HG03571 (cell line): ENCODE data around the gene SH3BP2.

ENCODE experiments used
- ATAC-seq: cut with Tn5 transposase; IDR thresholded peaks from one replicate; pipeline ENCODE4 v1.9.1; 2021; ENCODE audit not compliant: unreplicated experiment

SH3BP2 gene, protein sequence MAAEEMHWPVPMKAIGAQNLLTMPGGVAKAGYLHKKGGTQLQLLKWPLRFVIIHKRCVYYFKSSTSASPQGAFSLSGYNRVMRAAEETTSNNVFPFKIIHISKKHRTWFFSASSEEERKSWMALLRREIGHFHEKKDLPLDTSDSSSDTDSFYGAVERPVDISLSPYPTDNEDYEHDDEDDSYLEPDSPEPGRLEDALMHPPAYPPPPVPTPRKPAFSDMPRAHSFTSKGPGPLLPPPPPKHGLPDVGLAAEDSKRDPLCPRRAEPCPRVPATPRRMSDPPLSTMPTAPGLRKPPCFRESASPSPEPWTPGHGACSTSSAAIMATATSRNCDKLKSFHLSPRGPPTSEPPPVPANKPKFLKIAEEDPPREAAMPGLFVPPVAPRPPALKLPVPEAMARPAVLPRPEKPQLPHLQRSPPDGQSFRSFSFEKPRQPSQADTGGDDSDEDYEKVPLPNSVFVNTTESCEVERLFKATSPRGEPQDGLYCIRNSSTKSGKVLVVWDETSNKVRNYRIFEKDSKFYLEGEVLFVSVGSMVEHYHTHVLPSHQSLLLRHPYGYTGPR

DNA sequence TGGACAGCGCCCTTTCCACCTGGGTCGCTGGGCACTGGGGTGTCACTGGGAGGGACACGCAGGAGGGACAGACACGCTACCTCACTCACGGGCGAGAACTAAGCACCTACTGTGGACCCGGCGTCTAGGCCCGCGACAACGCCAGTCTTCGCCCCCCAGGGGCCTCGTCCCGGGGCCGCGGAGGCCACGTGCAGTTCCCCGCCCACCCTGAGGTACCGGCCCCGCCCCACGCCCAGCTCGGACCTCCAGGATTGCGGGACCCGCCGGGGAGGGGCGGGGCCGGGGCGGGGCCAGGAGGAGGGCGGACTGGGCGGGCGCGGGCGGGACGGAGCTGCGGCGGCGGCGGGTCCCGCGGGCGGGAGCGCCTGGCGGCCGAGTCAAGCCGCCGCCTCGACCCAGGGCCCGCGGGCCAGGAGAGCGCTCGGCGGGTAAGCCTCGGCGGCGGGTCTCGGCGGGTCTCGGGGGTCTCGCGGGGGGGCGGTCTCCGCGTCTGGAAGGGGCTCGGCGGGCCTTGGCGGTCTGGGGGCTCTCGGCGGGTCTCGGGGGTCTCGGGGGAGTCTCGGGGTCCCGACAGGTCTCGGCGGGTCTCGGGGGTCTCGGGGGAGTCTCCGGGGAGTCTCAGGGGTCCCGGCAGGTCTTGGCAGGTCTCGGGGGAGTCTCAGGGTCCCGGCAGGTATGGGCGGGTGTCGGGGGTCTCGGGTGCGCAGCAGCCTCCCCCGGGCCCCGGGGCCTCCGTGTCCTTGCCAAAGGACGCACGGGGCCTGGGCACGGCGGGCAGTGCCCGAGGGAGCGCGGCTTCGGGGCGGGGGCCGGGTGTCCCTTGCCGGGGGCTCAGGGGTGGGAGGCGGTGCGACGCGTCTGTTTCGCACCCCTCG is at the start of gene SH3BP2:
Gene SH3BP2, plus strand, starts transcription at position 375 of the 875 bp plus-strand sequence. CDS start 27,533 bp downstream, outside the sequence.
- ATAC-seq: no peak

DNA sequence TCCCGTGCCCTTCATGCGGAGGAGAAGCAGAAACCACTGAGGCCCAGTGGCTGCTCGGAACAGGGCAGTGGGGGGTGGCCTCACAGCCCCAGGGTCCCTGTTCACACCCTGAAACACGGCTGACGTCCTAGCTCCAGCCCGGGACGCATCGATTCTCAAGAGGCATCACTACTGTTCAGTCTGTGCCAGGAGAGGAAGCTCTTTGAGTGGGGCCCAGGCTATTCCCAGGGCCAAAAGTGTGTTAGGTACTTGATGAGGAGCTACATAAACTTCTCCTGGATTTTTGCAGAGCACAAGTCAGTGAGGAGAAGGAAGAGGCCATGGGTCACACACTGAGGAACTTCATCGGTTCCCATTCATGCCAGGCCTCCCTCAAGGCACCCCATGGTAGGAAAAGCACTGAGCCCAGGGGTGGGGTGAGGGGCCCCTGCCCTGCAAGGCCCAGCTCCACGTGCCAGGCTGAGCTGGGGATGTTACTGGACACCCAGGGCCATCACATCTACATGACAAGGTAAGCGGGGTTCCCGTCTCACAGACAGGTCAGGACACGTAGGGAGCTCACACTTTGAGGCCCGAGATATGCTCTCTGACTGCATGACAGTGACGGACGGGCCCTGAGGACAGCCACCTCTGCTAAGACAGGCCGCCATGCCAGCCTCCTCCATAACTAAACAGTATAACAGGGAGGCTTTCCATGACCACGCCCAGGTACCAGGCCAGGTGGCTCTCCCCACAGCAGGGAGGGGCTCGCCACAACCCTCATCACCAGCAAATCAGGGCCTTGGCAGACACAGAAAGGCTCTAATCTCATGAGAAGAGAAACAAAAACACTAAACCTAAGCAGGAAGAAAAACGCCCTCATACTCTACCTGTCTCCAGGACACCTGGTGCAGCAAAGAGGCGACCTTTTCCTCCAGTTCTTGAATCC is 49.1 kb upstream of the SH3BP2 start:
- no peak for ATAC-seq

DNA sequence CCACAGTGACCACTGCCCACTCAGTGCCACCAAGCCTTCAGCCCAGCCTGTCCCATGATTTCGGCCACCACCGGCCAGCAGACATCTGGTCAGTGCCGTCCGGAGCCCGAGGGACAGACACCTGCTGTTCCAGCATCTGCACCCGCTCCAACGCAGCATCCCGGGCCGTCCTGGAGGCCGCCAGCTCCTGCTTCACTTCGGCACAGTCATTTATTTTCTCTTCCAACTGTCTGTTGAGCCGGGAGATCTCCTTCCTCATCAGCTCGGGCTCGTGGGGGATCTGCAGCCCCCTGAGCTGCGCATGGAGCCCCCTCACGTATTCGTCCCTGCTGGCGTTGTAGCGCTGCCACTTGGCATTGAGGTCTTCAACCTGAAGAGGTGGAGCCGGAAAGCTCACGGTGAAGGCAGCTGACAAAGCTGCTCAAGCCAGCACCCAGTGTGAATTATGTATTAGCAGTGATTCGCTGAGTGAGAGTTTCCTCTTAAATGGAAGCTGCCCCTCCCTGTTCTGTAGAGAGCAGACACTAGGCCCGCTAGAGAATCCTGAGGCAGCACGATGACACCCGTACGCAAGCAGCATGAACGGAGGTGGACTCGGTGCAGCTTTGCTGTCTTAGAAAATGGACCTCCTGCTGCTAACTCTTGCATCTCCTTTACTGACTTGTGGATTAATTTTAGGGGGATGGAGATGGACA is 48.2 kb upstream of the SH3BP2 start:
- ATAC-seq: no peak

DNA sequence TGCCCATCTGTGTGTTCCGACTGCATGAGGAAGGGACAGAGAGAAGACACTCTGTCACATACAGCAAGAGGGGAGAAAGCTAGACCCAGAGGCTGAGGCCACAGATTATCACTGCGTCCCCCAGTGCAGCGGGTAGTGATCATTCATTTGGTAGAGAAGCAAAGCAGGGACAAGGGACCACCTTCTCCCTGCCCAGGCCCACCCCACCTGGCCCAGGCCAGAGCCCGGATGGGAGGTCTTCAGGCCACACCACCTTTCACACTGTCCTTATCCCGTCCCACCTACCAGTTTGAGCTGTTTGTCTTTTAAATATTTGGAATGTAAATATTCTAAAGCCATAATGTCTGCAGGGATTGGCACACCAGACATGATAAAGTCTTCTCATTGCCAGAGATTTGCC is 47.4 kb upstream of the SH3BP2 start:
- no peak for ATAC-seq

DNA sequence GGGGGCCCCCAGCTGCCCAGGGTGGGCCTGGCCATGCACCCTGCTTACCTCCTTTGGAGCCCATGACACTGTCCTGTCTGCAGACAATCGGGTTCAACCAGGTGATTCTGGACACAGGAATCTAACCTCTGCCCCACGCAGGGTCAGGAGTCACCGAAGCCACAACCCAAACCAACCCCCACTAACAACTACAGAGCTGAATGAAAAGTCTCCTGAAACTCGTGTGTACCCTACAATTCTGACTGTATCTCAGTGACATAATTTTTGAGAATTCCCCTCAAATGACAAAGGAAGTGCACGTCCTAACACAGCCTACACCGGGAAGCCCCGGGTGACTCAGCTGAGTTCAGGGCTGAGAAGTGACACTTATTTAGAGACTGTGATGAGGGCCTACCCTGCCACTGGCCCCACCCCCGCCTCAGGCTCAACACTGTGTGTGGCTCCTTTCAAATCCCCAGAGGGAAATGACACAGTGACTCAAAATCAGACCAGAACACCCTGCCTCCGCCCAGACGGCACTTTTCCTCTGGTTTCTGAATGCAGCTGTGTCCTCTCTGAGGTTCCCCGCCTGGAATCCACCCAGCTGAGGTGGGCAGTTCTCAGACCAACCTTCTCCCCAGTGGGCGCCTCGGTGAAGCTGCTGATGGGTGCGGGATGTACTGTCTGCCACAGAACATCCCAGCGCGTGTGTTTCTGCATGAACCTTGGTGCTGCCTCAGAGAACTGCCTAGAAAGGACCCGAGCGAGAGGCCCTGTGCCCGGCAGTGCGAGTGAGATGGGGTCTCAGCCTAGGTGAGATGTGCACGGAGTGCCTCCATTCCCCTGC is 46.7 kb upstream of the SH3BP2 start:
- peak; percentile 86 for ATAC-seq

DNA sequence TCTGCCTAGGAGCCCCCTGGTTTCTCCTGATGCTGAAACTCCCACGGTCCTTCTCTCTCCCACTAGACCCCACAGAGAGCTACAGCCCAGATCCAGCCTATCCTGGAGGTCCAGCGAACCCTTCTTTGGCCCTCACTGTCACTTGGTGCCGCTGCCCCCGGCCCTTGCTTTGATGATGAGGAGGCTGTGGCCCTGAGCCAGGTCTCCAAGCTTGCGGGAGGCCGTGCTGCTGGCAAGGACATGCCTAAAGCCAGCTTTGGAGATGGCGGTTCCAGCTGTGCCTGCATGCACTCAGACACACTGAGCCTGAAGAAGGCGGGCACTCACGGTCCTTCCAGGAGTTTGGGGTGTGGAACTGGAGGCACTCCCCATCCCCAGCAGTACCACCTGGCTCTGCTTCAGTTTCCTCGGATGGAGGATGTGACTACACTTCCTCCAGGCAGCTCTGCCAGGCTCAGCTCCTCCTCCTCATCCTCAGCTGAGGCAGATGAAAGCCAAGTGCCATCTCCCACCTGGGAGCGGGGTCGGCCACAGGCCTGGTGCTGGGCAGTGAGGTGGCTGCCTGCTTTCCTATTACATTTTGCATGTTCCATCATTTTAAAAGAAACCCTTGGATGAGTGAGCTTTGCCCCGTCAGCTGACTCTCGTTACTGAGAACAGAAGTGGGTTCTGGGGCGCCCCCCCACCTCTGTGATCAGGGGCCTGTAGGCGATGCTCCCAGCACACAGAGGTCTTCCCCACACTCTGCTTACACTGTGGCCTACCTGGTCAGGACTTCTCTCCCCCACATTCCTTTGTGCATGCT is 45.8 kb upstream of the SH3BP2 start:
- ATAC-seq: no peak

DNA sequence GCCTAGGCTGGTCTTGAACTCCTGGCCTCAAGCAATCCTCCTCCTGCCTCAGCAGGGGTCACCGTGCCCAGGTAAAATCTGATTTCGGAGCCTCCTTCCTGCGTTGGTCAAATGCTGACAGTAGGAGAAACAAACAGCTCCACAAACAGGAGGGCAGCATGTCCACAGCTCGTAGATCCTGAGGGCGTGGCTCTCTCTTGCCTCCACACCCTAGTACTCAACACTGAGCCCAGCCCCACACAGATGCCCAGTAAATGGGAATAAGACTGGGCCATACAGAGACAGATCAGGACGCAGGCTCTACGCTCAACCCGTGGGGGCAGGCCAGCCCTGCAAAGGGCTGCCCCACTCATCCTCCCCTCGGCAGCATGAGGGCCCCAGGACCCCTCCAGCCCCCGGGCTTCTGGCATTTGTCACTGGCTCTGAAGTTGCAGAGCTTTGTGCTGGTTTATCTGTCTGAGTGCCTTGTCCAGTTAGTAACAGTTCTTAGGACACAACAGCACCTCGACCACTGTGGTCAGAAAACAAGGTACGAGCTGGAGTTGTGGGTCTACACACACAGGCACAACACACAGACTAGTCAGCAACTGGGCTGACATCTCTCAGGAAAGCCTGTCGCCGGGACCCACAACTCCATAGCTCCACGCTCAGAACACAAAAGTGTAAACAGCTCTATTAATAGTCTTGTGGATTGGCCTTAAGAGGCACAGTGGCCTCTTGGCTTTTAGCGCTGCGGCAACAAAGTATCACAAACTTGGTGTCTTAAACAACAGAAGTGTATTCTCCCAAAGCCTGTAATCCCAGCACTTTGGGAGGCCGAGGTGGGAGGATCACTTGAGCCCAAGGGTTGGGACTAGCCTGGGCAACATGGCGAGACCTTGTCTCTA is 41.9 kb upstream of the SH3BP2 start:
- ATAC-seq: no peak

DNA sequence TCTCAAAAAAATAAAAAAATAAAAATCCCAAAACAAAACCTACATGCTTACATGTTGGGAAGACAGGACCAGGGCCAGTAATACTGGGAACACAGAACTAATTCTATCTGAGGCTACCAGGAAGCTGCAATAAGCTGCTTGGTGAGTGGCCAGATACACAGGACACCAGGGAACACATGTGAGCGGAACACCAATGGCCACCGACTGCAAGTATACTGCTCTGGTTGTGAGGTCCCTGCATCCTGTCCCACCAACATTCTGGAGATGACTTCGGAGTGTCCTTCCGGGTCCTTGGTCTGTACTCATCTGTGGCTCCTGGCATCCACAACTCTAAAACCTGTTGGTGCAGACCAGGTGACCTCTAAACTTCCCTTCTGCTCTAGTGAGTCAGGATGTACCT is 39.4 kb upstream of the SH3BP2 start:
- no peak for ATAC-seq

DNA sequence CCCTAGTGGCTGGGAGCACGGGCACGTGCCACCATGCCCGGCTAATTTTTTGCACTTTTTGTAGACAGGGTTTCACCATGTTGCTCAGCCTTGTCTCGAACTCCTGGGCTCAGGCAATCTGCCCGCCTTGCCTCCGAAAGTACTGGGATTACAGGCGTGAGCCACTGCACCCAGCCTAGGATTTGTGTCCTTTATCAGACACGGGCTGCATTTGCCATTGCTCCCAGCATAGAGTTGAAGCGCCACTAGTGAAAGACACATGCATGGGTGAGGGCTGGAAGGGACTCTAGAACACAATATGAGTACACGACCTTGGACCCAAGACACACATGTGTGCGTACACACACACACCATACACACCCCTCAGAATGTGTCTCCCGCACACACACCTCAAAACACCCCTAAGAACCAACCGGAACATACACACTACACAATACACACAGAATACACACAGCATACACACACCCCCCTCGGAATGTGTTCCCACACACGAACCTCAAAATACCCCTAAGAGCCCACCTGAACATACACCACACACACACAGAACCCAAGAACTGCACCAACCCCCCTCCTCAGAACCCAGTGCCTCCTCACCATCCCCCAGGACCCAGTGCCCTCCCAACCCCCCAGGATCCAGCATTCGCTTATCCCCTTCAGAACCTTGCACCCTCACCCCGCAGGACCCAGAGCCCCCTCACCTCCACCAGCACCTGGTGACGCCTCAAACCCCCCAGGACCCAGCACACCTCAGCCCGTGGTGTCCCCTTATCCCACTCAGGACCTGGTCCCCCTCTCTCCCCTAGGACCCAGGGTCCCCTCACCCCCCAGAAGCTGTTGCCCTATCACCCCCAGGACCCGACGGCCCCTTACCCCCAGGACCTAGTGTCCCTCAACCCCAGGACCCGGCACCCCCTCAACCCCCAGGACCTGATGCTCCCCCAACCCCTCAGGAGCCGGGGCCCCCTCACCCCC is 37.8 kb upstream of the SH3BP2 start:
- ATAC-seq: no peak

DNA sequence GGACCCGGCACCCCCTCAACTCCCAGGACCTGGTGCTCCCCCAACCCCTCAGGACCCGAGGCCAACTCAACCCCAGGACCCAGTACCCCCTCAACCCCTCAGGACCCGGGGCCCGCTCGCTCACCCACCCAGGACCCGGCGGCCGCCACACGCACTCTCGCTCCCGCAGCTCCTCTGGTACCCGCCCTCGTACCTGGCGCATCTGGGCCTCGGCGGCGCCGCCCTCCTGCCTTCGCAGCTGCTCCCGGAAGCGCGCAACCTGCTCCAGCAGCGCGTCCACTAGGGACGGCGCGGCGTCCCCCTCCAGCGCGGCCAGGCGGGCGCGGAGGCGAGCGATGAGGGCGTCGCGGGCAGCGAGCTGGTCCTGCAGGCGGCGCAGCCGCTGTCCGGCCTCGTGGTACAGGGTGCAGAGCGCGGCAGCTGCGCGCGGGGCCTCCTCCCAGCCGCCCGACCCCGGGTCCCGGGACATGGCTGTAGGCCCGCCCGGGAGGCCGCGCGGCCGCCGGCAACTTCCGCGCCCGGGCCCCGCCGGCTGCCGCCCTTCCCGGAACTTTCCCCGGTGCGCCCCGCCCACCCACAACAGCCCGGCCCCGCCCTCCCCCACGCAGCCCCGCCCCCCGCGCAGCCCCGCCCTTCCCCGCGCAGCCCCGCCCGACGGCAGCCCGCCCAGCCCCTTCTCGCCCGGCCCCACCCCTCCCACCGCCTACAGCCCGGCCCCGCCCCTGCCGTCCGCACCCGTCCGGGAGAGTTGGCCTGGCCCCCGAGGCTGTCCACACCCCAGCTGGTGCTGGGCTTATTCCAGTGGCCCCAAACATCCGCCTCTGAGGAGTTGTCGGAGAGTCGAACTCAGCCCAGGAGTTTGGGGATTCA is 36.8 kb upstream of the SH3BP2 start, which contains the start of gene TNIP2:
Gene TNIP2, minus strand, starts transcription at position 516 of the 870 bp plus-strand sequence. Its CDS starts 47 bp downstream, at position 469.
- ATAC-seq: peak; percentile 69

DNA sequence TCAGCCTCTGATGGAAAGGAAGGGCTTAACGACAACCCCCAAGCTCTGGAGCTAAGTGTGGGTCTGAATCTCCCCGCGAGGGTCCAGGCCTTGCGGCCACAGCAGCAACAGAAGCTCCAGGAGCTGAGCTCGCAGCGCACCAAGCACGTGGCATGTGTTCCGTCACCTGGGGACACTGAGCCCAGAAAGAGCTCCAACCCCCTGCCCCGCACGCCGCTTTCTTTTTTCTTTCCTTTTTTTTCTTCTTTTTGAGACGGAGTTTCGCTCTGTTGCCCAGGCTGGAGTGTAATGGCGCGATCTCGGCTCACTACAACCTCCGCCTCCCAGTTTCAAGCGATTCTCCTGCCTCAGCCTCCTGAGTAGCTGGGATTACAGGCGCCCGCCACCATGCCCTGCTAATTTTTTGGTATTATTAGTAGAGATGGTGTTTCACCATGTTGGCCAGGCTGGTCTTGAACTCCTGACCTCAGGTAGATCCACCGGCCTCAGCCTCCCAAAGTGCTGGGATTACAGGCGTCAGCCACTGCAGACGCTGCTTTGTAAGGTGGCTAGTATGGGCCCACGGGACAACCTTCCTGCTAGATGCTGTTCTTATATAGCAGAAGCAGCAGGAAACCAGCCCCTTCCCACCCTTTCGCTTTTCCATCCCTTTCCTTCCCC is 36.1 kb upstream of the SH3BP2 start:
- no peak for ATAC-seq

DNA sequence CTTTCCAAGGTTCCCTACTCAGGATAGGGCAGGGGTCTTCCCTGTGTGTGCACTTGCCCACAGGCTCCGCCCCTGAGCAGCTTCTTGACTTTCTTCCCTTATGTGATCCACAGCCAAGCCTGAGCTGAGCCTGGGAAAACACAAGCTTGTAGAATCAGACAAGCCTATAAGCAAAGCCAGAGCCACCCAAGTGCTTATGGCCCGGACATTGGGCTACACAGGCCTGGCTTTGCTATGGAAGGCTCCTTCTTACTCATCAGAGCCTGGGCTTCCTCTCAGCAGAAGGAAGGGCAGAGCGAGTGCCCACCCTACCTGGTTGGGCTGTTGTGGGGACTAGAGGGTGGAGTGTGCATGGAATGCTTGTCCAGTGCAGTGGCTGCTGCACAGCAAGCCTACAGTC is 35.5 kb upstream of the SH3BP2 start:
- no peak for ATAC-seq

DNA sequence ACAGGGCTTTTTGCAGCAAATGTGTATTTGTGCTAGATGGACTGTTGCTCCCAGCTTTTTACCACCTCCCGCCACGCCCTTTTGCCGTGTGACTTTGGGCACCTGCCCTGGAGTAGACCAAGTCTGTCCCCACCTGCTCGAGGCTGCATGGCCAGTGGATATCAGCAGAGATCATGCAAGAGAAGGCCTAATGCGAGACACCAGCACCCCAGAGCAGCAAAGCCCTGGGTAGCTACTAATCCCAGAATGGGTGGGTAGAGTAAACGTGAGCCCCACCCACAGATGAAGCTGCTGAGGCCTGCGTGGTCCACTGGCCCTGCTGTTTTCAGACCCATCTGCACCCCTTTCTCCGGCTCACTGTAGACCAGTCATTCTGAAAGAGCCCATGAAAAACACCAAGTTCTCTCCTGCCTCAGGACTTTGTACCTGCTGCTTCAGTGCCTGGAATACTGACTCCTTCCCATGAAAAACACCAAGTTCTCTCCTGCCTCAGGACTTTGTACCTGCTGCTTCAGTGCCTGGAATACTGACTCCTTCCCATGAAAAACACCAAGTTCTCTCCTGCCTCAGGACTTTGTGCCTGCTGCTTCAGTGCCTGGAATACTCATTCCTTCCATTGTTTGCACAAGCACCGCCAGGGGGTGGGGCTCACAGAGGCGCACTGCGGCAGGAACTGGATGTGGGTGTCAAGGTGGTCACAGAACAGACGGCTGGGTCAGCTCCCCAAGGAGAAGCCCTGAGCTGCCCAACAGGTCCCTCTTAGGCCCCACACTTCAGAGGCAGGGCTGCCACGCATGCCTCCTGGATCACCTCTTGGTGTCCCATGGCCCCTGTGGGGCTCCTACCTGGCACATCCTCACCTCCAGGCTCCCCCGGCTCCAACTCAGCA is 31.6 kb upstream of the SH3BP2 start:
- ATAC-seq: no peak

DNA sequence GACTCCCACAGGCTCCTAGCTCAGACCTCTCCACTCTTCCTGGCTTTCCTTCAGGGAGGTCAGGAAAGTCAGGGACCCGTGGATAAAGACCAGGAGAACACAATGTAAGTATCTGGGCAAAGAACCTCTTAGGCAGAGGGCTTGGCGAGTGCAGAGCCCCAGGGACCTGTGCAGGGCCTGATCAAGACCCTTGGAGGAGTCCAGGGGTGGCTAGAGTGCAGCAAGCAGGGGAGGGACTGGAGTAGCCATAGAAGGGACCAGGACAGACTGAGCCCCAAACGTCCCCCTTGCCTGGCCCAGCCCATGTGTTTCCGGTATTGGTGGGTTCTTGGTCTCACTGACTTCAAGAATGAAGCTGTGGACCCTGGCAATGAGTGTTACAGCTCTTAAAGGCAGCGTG is 30.8 kb upstream of the SH3BP2 start:
- ATAC-seq: no peak
